OCI-LY1 (cell line): ENCODE data around the gene JOSD2.

Source experiments
- H2AFZ ChIP-seq: fragments of 200-600 bp; sonication (generic), shearing (Covaris generic); 2 replicates; pipeline ENCODE4 v1.6.0; 2014; ENCODE audit warnings: antibody characterized with exemption, mild to moderate bottlenecking, low read length
- H3F3A ChIP-seq: fragments of 200-600 bp; sonication (generic), shearing (Covaris generic); 2 replicates; pipeline ENCODE4 v1.6.0; 2014; ENCODE audit warnings: mild to moderate bottlenecking, antibody characterized with exemption, low read length, moderate library complexity; ENCODE audit not compliant: insufficient read depth
- H3K27ac ChIP-seq: fragments of 200-600 bp; sonication (generic); 2 replicates; pipeline ENCODE4 v1.5.1; 2014; ENCODE audit warnings: low read length, mixed run types, mild to moderate bottlenecking, low read depth; ENCODE audit not compliant: poor library complexity, severe bottlenecking
- H3K27me3 ChIP-seq: fragments of 200-600 bp; sonication (generic); 2 replicates; pipeline ENCODE4 v1.6.0; 2014; ENCODE audit warnings: antibody characterized with exemption, mild to moderate bottlenecking, low read length, moderate library complexity; ENCODE audit not compliant: insufficient read depth
- H3K36me3 ChIP-seq: fragments of 200-600 bp; sonication (generic); 2 replicates; pipeline ENCODE4 v1.6.1; 2014; ENCODE audit warnings: mild to moderate bottlenecking, antibody characterized with exemption, low read length, moderate library complexity, mixed read lengths; ENCODE audit not compliant: insufficient read depth
- H3K4me1 ChIP-seq: fragments of 200-600 bp; sonication (generic); 2 replicates; pipeline ENCODE4 v1.5.1; 2014; ENCODE audit warnings: mild to moderate bottlenecking, low read length, moderate library complexity; ENCODE audit not compliant: insufficient read depth, severe bottlenecking
- H3K4me2 ChIP-seq: fragments of 200-600 bp; sonication (generic), shearing (Covaris generic); 2 replicates; pipeline ENCODE4 v1.6.1; 2014; ENCODE audit warnings: low read length
- H3K4me3 ChIP-seq: fragments of 200-600 bp; sonication (generic); 2 replicates; pipeline ENCODE4 v1.5.1; 2014; ENCODE audit warnings: low read length, low read depth, mild to moderate bottlenecking, mixed read lengths; ENCODE audit not compliant: poor library complexity, severe bottlenecking
- H3K79me2 ChIP-seq: fragments of 200-600 bp; shearing (Covaris generic); 2 replicates; pipeline ENCODE4 v1.6.1; 2016; ENCODE audit warnings: mixed run types, low read length, mixed read lengths; ENCODE audit not compliant: insufficient read depth
- H3K9ac ChIP-seq: fragments of 200-600 bp; sonication (generic), shearing (Covaris generic); 2 replicates; pipeline ENCODE4 v1.6.1; 2014; ENCODE audit warnings: mild to moderate bottlenecking, low read length, mixed read lengths
- H3K9me2 ChIP-seq: fragments of 200-600 bp; sonication (generic), shearing (Covaris generic); 2 replicates; pipeline ENCODE4 v1.6.1; 2014; ENCODE audit warnings: low read depth, mild to moderate bottlenecking, low read length, mixed read lengths
- H3K9me3 ChIP-seq: fragments of 200-600 bp; shearing (Covaris generic); 2 replicates; pipeline ENCODE4 v1.6.1; 2014; ENCODE audit warnings: low read length, mixed read lengths
- H4K20me1 ChIP-seq: fragments of 200-600 bp; sonication (generic), shearing (Covaris generic); 2 replicates; pipeline ENCODE4 v1.6.0; 2016; ENCODE audit warnings: mild to moderate bottlenecking, low read length; ENCODE audit not compliant: insufficient read depth
- EZH2 ChIP-seq: fragments of 200-600 bp; sonication (generic), shearing (Covaris generic); IDR thresholded peaks from 2 replicates; pipeline ENCODE4 v1.8.0; 2017; ENCODE audit warnings: borderline replicate concordance, mixed run types, mild to moderate bottlenecking, antibody characterized with exemption, low read length, moderate library complexity, mixed read lengths
- TF ChIP-seq, protein P1 (sequence below): fragments of 200-600 bp; sonication (generic), shearing (Covaris generic); IDR thresholded peaks from 2 replicates; pipeline ENCODE4 v1.5.1; 2017; ENCODE audit warnings: mild to moderate bottlenecking, antibody characterized with exemption, low read length, moderate library complexity, mixed read lengths

Gene JOSD2, protein sequence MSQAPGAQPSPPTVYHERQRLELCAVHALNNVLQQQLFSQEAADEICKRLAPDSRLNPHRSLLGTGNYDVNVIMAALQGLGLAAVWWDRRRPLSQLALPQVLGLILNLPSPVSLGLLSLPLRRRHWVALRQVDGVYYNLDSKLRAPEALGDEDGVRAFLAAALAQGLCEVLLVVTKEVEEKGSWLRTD

DNA sequence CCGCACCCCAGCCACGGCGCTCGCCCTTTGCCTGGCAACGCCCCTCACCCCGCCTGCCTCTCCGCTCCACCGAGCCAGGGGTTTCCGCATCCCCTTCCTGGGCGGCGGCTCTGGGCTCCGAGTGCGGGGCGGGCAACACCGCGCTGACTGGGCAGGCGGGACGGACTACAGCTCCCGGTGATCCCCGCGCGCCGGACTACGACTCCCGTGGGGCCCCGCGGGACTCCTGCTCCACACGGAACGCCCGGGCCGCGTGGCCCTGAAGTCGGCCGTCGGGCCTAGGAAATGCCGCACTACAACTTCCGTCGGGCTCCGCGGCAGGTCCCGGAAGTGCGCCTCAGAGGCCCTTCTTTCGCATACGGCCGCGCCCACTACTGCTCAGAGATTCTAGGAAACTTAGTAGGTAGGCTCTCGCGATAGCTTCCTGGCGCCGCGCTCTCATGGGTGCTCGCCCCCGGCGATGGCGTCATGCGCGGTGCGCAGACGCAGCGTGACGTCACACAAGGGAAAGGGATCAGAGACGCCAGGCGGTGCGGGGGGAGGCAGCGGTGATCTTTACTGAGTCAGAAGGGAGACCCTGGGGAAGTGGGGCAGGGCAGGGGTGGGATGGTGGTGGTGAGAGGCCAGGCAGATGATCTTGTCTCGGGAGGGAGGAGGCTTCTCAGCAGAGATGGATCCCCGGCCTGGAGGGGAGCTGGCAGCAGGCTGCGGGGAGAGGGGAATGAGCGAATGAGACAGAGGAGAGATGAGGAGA, at the start of gene JOSD2:
Gene JOSD2, minus strand, starts transcription at position 123 of the 754 bp plus-strand sequence. CDS start 760 bp downstream, outside the sequence.
- H3K9me2 ChIP-seq = no peaks in the 10 kb centered on the region
- no peaks in the 10 kb centered on the region for H3K9me3 ChIP-seq
- peak within 1 kb of the TSS; percentile 67 for H3K4me3 ChIP-seq
- H4K20me1 ChIP-seq = no peaks in the 10 kb centered on the region
- no peaks in the 10 kb centered on the region for H3K36me3 ChIP-seq
- H2AFZ ChIP-seq = peak within 1 kb of the TSS; percentile 34; the same call in 1 of the 2 replicates
- no peaks in the 10 kb centered on the region for H3K79me2 ChIP-seq
- H3K9ac ChIP-seq = peak within 1 kb of the TSS; percentile 76
- no peaks in the 10 kb centered on the region for H3F3A ChIP-seq
- no peak within 1 kb of the TSS for H3K27ac ChIP-seq
- H3K4me1 ChIP-seq = peaks cover 14% of the 10 kb centered on the region
- peak within 1 kb of the TSS; percentile 80 for H3K4me2 ChIP-seq
- TF ChIP-seq EZH2 = no peak
- TF ChIP-seq, protein P1, sequence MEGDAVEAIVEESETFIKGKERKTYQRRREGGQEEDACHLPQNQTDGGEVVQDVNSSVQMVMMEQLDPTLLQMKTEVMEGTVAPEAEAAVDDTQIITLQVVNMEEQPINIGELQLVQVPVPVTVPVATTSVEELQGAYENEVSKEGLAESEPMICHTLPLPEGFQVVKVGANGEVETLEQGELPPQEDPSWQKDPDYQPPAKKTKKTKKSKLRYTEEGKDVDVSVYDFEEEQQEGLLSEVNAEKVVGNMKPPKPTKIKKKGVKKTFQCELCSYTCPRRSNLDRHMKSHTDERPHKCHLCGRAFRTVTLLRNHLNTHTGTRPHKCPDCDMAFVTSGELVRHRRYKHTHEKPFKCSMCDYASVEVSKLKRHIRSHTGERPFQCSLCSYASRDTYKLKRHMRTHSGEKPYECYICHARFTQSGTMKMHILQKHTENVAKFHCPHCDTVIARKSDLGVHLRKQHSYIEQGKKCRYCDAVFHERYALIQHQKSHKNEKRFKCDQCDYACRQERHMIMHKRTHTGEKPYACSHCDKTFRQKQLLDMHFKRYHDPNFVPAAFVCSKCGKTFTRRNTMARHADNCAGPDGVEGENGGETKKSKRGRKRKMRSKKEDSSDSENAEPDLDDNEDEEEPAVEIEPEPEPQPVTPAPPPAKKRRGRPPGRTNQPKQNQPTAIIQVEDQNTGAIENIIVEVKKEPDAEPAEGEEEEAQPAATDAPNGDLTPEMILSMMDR = no peak
- H3K27me3 ChIP-seq = no peaks in the 10 kb centered on the region

DNA sequence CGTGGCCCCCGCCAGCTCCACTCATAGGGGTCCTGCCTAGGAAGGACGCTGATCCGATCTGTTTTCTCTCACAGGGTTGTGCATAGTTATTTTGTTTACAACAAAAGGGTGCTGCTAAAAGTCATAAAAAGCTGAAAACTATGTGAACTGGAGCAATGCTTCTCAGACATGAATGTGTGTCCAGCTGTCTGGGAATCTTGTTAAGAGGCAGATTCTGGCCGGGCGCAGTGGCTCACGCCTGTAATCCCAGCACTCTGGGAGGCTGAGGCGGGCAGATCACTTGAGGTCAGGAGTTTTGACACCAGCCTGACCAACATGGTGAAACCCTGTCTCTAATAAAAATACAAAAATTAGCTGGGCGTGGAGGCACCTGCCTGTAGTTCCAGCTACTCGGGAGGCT, 48.6 kb upstream of the JOSD2 start:
- H3K4me1 ChIP-seq = no peaks in the 10 kb centered on the region
- no peaks in the 10 kb centered on the region for H3F3A ChIP-seq
- no peaks in the 10 kb centered on the region for H3K36me3 ChIP-seq
- no peaks in the 10 kb centered on the region for H4K20me1 ChIP-seq
- TF ChIP-seq, protein P1 = no peak
- TF ChIP-seq EZH2 = no peak
- no peak overlapping the region for H3K4me3 ChIP-seq
- no peak overlapping the region for H3K27ac ChIP-seq
- peaks cover 7% of the 10 kb centered on the region; the same call in 1 of the 2 replicates for H3K27me3 ChIP-seq
- H3K4me2 ChIP-seq = no peak overlapping the region
- no peak overlapping the region for H2AFZ ChIP-seq
- H3K79me2 ChIP-seq = no peaks in the 10 kb centered on the region
- H3K9me3 ChIP-seq = no peaks in the 10 kb centered on the region
- H3K9me2 ChIP-seq = no peaks in the 10 kb centered on the region
- H3K9ac ChIP-seq = no peak overlapping the region

DNA sequence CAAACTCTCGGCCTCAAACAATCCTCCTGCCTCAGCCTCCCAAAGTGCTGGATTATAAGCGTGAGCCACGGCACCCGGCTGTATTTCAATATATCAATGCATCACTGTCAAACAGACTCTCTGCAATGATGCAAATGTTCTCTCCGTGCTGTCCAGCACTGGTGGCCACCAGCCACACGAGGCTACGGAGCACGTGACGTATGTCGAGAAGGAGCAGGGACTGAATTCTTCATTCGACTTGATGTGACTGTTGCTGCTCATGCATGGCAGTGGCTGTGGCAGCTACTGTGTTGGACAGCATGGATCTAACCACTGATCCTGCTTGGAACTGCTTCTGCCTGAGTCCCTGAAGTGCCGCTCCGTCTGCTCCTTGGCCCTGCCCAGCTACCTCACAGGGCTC, 47.5 kb upstream of the JOSD2 start:
- TF ChIP-seq, protein P1 = no peak
- TF ChIP-seq EZH2 = no peak
- no peak overlapping the region for H3K4me3 ChIP-seq

More for the DNA sequence above, 47.5 kb upstream of the JOSD2 start:
- no peaks in the 10 kb centered on the region for H3K4me1 ChIP-seq
- H3K36me3 ChIP-seq = no peaks in the 10 kb centered on the region
- no peak overlapping the region for H2AFZ ChIP-seq
- peaks cover 7% of the 10 kb centered on the region; the same call in 1 of the 2 replicates for H3K27me3 ChIP-seq
- no peak overlapping the region for H3K27ac ChIP-seq
- no peaks in the 10 kb centered on the region for H3K9me3 ChIP-seq
- no peak overlapping the region for H3K9ac ChIP-seq
- no peaks in the 10 kb centered on the region for H3F3A ChIP-seq
- no peaks in the 10 kb centered on the region for H4K20me1 ChIP-seq
- H3K79me2 ChIP-seq = no peaks in the 10 kb centered on the region
- no peaks in the 10 kb centered on the region for H3K9me2 ChIP-seq
- H3K4me2 ChIP-seq = no peak overlapping the region
